Endothelial cell of umbilical vein (primary cell): ENCODE data around the gene DLX3. TPM values are rescaled to one million over a fixed set of nuclear protein-coding genes. Genes with fewer than 3 reads are reported as not detected.

Experiments
- BruUV-seq: library from RNA; stranded (reverse); fragments of 400-500 nt; replicated peaks from 2 replicates; lab custom pipeline; 2021; lab: Mats Ljungman, UMichigan
- CTCF ChIA-PET: fragments of 300-600, 350-600 bp; sonication (Branson Sonifier 250); formaldehyde crosslinking; loops from one replicate; lab custom pipeline; 2021; ENCODE audit warnings: antibody characterized with exemption, inconsistent platforms; lab: Charles Lee
- POLR2A ChIA-PET: fragments of 300-600, 350-600 bp; sonication (Branson Sonifier 250); formaldehyde crosslinking; loops from one replicate; lab custom pipeline; 2021; ENCODE audit warnings: antibody characterized with exemption, inconsistent platforms; lab: Charles Lee
- DNase-seq: peaks from one replicate; pipeline ENCODE4 v3.0.0-alpha.2; 2011; ENCODE audit warnings: low read depth, low spot score
- FAIRE-seq: peaks from 2 replicates; lab custom pipeline; 2011; peaks lifted over from hg19 to GRCh38; lab: Jason Lieb, UNC
- H2AFZ ChIP-seq: 2 replicates; pipeline ENCODE4 v1.6.0; 2012; ENCODE audit warnings: low read depth, low read length, control low read depth, inconsistent platforms
- H3K27ac ChIP-seq: 2 replicates; pipeline ENCODE4 v1.5.1; 2011; ENCODE audit warnings: low read depth, mild to moderate bottlenecking, control low read depth, low read length, moderate library complexity; ENCODE audit not compliant: insufficient read depth
- H3K27me3 ChIP-seq, 2 experiments: 2 replicates each; pipeline versions ENCODE4 v1.6.0 to v1.6.1; 2011; ENCODE audit warnings: low read length in 2 of 2, mixed read lengths in 1 of 2; ENCODE audit not compliant: control insufficient read depth in 2 of 2, insufficient read depth in 2 of 2
- H3K36me3 ChIP-seq, 2 experiments: 2 replicates in 1 of 2; 3 replicates in 1 of 2; pipeline ENCODE4 v1.5.1; 2011; ENCODE audit warnings: low read length in 2 of 2, mild to moderate bottlenecking in 1 of 2, moderate library complexity in 1 of 2; ENCODE audit not compliant: control insufficient read depth in 2 of 2, insufficient read depth in 2 of 2; ENCODE audit errors: extremely low read depth in 1 of 2
- H3K4me1 ChIP-seq: 3 replicates; pipeline ENCODE4 v1.5.1; 2011; ENCODE audit warnings: mild to moderate bottlenecking, low read length; ENCODE audit not compliant: control insufficient read depth, insufficient read depth; ENCODE audit errors: extremely low read depth
- H3K4me2 ChIP-seq: 2 replicates; pipeline ENCODE4 v1.6.1; 2011; ENCODE audit warnings: low read length, control low read depth, mixed read lengths; ENCODE audit not compliant: insufficient read depth
- H3K4me3 ChIP-seq, 3 experiments: fragments of 200-600 bp in 1 of 3; sonication (generic), shearing (Covaris generic) in 1 of 3; replicated peaks in 1 of 3; 2 replicates each; pipeline ENCODE4 v1.5.1; 2011 to 2016; ENCODE audit warnings: control low read depth in 3 of 3, low read length in 3 of 3, mild to moderate bottlenecking in 2 of 3, inconsistent platforms in 1 of 3, low read depth in 1 of 3, moderate library complexity in 1 of 3; ENCODE audit not compliant: insufficient read depth in 1 of 3
- H3K79me2 ChIP-seq: 2 replicates; pipeline ENCODE4 v1.6.0; 2012; ENCODE audit warnings: low read length, inconsistent platforms; ENCODE audit not compliant: control insufficient read depth, insufficient read depth
- H3K9ac ChIP-seq: replicated peaks from 2 replicates; pipeline ENCODE3; 2011; ENCODE audit warnings: low read length, control low read depth; ENCODE audit not compliant: insufficient read depth; ENCODE audit errors: extremely low read depth
- H3K9me1 ChIP-seq: replicated peaks from 3 replicates; pipeline ENCODE4 v1.6.0; 2011; ENCODE audit warnings: mild to moderate bottlenecking, low read length; ENCODE audit not compliant: control insufficient read depth, insufficient read depth; ENCODE audit errors: extremely low read depth
- H3K9me3 ChIP-seq: replicated peaks from 2 replicates; pipeline ENCODE4 v1.5.1; 2012; ENCODE audit warnings: low read length, inconsistent platforms; ENCODE audit not compliant: control insufficient read depth, insufficient read depth
- H4K20me1 ChIP-seq: replicated peaks from 2 replicates; pipeline ENCODE3; 2011; ENCODE audit warnings: mild to moderate bottlenecking, low read length; ENCODE audit not compliant: control insufficient read depth, insufficient read depth; ENCODE audit errors: extremely low read depth
- EZH2 ChIP-seq: IDR thresholded peaks from 2 replicates; pipeline ENCODE4 v1.6.1; 2012; ENCODE audit warnings: borderline replicate concordance, low read depth, mild to moderate bottlenecking, moderate library complexity, low read length, inconsistent platforms; ENCODE audit not compliant: severe bottlenecking
- JUN ChIP-seq: IDR thresholded peaks from 2 replicates; pipeline ENCODE4 v1.6.1; 2011; ENCODE audit warnings: borderline replicate concordance, low read depth; ENCODE audit not compliant: insufficient read length, insufficient read depth
- MAX ChIP-seq: IDR thresholded peaks from 2 replicates; pipeline ENCODE4 v1.6.1; 2011; ENCODE audit not compliant: insufficient read depth, insufficient read length
- dilution Hi-C: fragments of 300-500 bp; cut with MboI; formaldehyde crosslinking; loops from one replicate; pipeline ENCODE4 v1.15.0; 2019; ENCODE audit warnings: low sequenced_read_pairs; ENCODE audit not compliant: extremely low pct_ligation_motif_present
- intact Hi-C: fragments of 100-400 bp; cut with micrococcal nuclease; formaldehyde crosslinking; loops from one replicate; pipeline ENCODE4 v1.10.0; 2022
- polyA plus RNA-seq, 4 experiments: library from polyadenylated mRNA; depleted of rRNA in 3 of 4; stranded (reverse) in 3 of 4; unstranded in 1 of 4; fragments of >200 nt; gene quantifications; 2 replicates each; pipeline versions ENCODE4 v1.2.1 to v1.2.3, GENCODE V29; 2011 to 2012; ENCODE audit warnings: missing spikeins in 1 of 4
- total RNA-seq: library from RNA; stranded (reverse); gene quantifications from 2 replicates; pipeline ENCODE4 v1.2.3, GENCODE V29; 2021

Gene DLX3
- total and polyA plus RNA-seq, 2 donors (not counting 3 experiments of a cell fraction or from before 2014, with no cell fraction given), result not detected

- FAIRE-seq, result no peak
- H3K9me3 ChIP-seq, result no peaks in the 10 kb centered on the region
- ChIA-PET POLR2A (no interaction called here), CTCF (interaction anchor here (0.9 to 1.4 kb wide), 5 partner anchors 18 to 75 kb away, joined by 3 to 5 read pairs (median 3); no protein-coding TSS in a partner anchor)
- no peak for TF ChIP-seq MAX
- H3K4me1 ChIP-seq, result no peaks in the 10 kb centered on the region
- DNase-seq, result no peak
- H3K36me3 ChIP-seq, result no peaks in the 10 kb centered on the region
- no peak overlapping the region for H3K4me3 ChIP-seq
- dilution Hi-C loops, result no loop called here
- H3K79me2 ChIP-seq, result no peaks in the 10 kb centered on the region
- H3K9me1 ChIP-seq, result no peaks in the 10 kb centered on the region
- peaks cover 93 to 96% of the 10 kb centered on the region in 2 experiments for H3K27me3 ChIP-seq
- intact Hi-C loops, result no loop called here
- H3K27ac ChIP-seq, result no peak overlapping the region
- H3K9ac ChIP-seq, result no peak overlapping the region
- no peaks in the 10 kb centered on the region for H4K20me1 ChIP-seq
- no peak overlapping the region for H3K4me2 ChIP-seq
- no peak overlapping the region for H2AFZ ChIP-seq
- BruUV-seq, result no TSS peak
These were observed 25.1 kb downstream of the DLX3 start for GRCh38 chr17:49969795-49970389.

- Histone ChIP-seq H3K9ac (no peak within 1 kb of the TSS), H3K27ac (no peak within 1 kb of the TSS), H3K79me2 (no peaks in the 10 kb centered on the region), H3K4me3 (peak within 1 kb of the TSS in 1 of 3 experiments; percentile 16), H3K9me1 (no peaks in the 10 kb centered on the region), H3K4me2 (peak within 1 kb of the TSS; percentile 18), H3K4me1 (no peaks in the 10 kb centered on the region), H3K36me3 (no peaks in the 10 kb centered on the region), H2AFZ (no peak within 1 kb of the TSS), H3K27me3 (peaks cover 93 to 96% of the 10 kb centered on the region in 2 experiments), H3K9me3 (no peaks in the 10 kb centered on the region), H4K20me1 (no peaks in the 10 kb centered on the region)
- dilution Hi-C loops, result no loop called here
- TF ChIP-seq JUN, result no peak
- TF ChIP-seq EZH2, result peak; percentile 67
- DNase-seq (no peak), FAIRE-seq (no peak)
- POLR2A ChIA-PET, result no interaction called here
- intact Hi-C loops, result no loop called here
- CTCF ChIA-PET, result interaction anchor here (1.2 kb wide), 2 partner anchors 27 to 55 kb away, joined by 3 read pairs; no protein-coding TSS in a partner anchor
- no TSS peak for BruUV-seq
These were observed 25.8 kb downstream of the DLX3 start, which contains the start of gene DLX4 for GRCh38 chr17:49969134-49969759. DLX4 (plus strand) TSS chr17:49969190; CDS start chr17:49969469, 279 bp downstream.
